GM21576 (cell line): ENCODE measurements around the gene SOS1.
"Not testable (repeated sequence)": the region's sequence is repeated elsewhere in the genome, so short reads cannot be mapped to it uniquely, and the experiment has no call there.

ENCODE experiments used
- ATAC-seq: cut with Tn5 transposase; IDR thresholded peaks from one replicate; pipeline ENCODE4 v1.9.1; 2021; ENCODE audit warnings: mild to moderate bottlenecking, moderate library complexity; ENCODE audit not compliant: unreplicated experiment

The SOS1 gene

GRCh38 chr2:39139511-39140237, 18.8 kb upstream of the SOS1 start:
- ATAC-seq = no peak

DNA sequence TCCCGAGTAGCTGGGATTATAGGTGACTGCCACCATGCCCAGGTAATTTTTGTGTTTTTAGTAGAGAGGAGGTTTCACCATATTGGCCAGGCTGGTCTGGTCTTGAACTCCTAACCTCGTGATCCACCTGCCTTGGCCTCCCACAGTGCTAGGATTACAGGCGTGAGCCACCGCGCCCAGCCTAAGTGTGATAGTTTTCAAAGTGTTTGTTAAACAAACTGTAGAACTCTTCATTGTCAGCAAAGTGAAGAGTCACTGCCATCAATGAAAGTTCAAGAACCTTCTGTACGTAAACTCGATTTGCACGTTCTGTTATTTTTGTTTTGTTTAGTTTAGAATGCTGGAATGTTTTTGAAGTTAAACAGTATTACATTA, 18.0 kb upstream of the SOS1 start:
- no peak for ATAC-seq

- ATAC-seq = not testable (repeated sequence)
These were observed 17.5 kb upstream of the SOS1 start for GRCh38 chr2:39138187-39138836.

DNA sequence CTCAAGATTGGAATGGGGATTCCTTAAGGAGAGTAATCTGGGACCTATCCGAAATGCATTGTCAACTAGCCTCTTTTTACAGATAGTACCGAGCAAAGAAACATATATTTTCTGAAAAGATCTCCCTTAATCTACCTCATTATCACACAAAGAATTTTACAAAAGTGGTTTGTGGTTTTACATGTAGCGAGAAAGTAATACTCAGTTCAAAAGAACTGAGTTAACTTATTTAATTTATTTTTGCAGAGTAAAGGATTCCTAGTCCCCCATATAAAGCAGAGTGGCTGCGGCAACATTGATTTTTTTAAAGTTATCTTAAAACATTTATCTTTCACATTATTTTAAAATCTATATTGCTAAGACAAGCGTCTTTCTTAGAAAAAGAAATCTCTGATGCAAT, 15.9 kb upstream of the SOS1 start:
- ATAC-seq = no peak

- no peak for ATAC-seq
These were observed 14.9 kb upstream of the SOS1 start for GRCh38 chr2:39135690-39136259.

DNA sequence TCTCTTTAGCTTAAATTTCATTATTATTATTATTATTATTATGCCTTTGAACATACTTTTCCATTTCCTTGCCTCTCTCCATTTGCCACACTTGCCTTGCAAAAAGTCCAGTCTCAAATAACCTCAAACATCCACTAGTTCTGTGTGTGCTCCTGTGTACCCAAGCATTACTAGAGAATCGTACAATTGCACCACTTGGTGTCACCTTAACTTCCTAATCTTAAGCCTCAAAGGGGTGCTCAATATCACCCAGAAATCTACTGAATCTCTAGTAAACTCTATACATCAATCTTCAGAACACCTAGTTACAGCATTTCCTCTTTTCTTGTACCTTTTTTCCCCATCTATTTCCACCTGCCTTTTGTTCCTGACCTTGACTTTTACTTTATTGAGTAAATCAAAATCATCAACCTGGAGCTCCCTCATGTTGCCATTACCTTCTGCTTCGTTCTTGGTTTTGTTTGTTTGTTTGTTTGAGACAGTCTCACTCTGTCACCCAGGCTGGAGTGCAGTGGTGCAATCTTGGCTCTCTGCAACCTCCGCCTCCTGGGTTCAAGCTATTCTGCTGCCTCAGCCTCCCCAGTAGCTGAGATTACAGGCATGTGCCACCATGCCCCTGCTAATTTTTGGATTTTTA, 12.5 kb upstream of the SOS1 start:
- no peak for ATAC-seq

GRCh38 chr2:39128919-39129391, 8.1 kb upstream of the SOS1 start:
- peak; percentile 48 for ATAC-seq

DNA sequence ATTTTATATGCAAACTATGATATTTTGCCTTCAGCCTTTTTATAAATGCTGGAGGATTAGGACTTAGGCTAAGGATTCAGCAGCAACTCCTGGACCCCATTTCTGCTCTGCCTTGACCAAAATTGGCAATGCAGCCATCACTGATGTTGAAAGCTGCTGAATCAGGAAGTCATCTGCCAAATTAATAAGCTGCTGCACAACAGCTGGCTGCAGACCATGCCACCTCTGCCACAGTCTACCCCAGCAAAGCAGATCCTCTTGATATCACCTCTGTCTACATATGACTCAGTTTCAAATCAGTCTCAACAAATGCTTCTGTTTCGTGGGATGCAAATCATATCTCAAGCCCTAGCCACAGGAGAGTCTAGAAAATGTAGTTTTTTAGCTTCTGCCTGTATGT, 7.1 kb upstream of the SOS1 start:
- peak; percentile 52 for ATAC-seq

GRCh38 chr2:39124746-39125057, 3.9 kb upstream of the SOS1 start:
- no peak for ATAC-seq

DNA sequence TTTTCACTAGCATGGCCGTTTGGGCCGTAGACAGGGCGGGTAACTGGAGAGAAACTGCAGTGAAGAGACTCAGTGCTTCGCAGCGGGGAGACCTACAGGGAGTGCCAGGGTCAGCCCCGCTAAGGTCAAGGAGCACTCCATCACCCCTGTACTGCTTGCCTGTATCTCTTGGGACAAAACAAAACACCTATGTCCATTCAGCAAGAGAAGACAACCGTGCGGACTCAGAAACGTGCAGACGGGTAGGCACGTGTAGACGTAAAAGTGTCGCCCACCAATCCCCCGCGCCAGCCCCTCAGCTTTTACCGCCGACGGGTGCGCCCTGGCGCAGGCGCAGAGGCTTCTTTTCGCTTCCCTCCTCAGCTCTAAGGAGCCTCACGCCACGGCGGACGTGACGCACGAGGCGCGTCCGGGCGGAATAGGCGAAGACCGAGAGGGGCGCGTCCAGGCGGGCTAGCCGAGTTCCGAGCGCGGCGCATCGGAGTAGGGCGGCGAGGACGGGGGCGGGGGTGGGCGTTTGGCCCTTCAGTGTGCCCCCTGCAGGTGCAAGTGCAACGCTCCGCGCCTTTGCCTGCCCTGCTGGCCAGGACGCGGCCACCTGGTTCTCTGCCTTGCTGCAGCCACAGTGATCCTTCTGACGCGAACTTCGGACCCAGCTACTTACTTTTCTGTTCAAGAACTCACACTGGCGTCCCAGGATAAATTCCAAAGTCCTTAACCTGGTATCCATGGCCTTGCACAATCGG, 3.3 kb upstream of the SOS1 start:
- peak; percentile 51 for ATAC-seq

GRCh38 chr2:39123436-39123999, 2.7 kb upstream of the SOS1 start:
- ATAC-seq = no peak

DNA sequence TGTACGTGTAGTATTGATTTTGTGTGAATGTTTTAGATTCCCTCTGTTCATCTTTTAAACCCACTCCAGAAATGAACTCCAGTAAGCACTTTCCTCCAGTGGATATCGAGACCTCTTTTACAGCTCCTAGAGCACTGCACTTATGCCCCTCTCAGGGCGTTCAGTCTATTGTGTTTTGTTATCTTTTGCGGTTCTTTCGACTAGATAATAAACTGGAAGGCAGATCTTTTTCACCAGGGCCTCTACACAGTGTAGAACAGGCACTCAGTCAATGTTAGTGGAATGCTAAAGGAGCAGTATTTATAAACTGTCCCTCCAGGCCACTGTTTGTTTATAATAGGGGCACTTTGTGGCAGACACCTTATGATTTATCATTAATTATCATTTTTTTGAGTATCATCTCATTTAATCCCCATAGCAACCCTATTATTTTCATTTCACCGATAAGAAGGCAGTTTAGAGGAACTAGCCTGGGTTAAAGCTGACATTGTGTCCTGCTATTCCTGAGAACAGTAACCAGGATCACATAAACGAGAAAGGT, 742 bp upstream of the SOS1 start:
- no peak for ATAC-seq

- ATAC-seq = peak; percentile 9
These were observed 405 bp downstream of the SOS1 start for GRCh38 chr2:39120521-39120770.

DNA sequence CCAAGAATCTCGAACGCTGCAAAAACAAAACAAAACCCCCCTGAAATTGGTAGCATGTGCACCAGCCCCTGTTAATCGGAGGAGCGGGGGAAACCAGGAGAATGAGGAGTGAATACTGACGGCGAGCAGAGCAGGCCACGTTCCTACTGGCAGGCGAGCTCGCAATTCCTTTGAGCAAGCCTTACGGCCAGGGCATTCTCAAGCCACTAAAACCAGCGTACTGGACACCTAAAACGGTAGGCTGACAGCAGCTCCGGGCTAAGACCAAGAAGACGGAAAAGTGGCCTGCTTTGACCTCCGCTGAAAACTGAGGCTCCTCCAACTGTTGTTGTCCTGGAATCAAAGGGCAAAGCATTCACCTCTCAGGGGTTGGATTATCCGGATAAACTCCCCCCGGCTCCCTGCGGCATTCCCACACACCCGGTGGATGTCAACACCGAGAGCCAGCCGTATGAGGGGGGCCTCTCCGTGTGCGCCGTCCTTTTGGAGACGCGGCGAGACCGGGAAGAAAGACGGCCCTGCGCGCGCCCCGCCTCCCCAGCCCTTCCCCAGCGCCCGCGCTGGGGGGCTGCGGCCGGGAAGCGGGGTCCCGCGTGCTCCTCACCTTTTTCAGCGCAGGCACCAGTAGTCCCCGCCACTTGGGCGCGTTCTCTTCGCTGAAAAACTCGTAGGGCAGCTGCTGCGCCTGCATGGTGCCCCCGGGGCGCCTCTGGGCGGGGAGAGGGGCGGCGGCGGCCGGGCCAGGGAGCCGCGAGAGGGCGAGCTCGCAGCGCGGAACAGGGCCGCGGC, 925 bp downstream of the SOS1 start:
- ATAC-seq = peak; percentile 33

DNA sequence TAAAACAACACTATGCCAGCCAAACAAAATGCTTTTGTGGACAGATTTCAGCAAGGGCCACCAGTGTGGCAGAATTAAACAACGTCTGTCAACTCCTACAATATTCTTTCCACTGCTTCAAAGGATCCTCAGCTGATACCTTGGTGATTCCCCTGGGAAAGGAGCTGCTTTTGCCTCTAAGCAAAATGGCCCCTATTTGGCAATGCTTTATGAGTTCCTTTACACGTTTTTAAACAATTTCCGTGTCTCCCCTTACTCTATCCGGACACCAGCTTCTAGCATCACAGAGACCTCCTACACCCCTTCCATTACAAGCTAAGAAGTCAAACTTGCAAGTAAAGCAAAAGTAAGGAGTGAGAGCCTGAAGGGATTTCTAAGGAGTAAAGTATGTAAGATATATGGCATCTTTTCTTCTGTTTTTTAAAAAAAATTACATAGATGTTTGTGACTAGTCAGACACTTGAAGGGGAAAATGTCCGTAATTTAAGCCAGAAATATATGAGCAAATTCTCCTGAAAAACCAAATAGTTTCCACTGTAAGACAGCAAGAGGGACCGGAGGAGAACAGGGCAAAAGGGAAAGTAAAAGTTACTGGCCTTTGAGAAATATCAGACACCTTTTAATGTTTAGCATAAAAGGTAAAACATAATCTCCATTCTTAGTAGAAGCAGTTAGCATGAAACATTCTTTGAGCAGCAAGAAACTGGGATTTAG, 1.9 kb downstream of the SOS1 start:
- ATAC-seq = no peak

DNA sequence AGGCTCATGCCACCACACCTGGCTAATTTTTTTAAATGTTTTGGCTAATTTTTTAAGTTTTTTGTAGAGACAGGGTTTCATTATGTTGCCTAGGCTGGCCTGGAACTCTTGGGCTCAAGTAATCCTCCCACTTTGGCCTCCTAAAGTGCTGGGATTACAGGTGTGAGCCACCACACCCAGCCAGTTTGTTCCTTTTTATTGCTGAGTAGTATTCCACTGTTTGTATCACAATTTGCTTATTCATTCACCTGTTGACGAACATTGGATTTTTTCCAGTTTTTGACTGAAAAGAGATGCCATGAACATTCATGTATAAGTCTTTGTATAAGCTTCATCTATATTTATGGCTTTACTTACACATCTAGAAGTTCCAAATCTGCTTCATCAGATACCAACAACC, 5.3 kb downstream of the SOS1 start:
- no peak for ATAC-seq

DNA sequence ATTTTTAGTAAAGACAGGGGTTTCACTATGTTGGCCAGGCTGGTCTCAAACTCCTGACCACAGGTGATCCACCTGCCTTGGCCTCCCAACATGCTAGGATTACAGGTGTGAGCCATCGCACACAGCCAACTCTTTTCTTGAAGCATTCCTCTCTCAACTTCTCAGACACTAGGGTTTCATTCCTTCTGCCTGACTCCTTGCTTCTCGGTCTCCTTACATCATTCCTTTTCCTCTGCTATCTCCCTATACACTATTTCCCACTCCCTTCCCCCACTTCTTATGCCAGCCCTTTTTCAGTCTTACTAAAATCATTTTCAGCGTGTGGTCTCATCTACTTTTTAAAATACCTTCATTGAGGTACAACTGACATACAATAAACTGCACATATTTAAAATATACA, 6.1 kb downstream of the SOS1 start:
- ATAC-seq = no peak

DNA sequence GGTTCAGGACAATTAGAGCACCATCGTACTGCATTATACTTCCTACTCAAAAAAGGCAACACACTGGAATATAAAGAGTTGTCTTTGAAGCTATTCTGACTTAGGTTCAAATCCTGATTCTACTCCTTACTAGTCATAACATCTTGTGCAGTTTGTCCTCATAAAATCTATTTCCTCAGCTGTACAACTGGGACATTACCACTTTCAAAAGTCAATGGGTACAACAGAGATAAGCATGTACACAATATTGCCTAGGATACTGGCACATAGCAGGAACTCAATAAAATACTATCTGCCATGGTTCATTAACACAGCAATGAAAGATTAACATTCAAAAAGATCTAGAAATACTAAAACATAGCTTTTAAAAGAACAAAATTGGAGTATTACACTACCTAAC, 11.3 kb downstream of the SOS1 start:
- ATAC-seq = no peak

DNA sequence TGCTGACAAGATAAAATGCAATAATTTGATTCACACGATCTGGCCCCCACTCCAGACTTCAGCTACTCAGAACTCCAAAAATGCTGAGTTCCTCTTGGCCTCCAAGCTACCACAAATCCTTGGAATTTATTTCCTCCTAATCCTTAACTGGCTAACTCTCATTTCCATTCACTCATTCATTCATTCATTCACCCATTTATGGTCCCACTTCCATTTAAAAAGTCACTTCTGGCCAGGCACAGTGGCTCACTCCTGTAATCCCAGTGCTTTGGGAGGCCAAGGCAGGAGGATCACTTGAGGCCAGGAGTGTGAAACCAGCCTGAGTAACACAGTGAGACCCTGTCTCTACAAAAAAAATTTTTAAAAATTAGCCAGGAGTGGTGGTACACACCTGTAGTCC, 12.5 kb downstream of the SOS1 start:
- ATAC-seq = no peak
